PC-9 (cell line): Measurements from ENCODE around the gene PCMTD2. TPM values are rescaled to one million over a fixed set of nuclear protein-coding genes. Genes with fewer than 3 reads are reported as not detected.

Experiments
- BruUV-seq: library from RNA; stranded (reverse); fragments of 400-500 nt; replicated peaks from 2 replicates; lab custom pipeline; 2021; lab: Mats Ljungman, UMichigan
- CTCF ChIA-PET: fragments of 300-600 bp; sonication (Branson Sonifier 250); formaldehyde crosslinking; loops from one replicate; lab custom pipeline; 2022; ENCODE audit warnings: antibody characterized with exemption; lab: Charles Lee
- POLR2A ChIA-PET: fragments of 300-600 bp; sonication (Branson Sonifier 250); formaldehyde crosslinking; loops from one replicate; lab custom pipeline; 2022; ENCODE audit warnings: antibody characterized with exemption; ENCODE audit not compliant: unreplicated experiment; lab: Charles Lee
- DNase-seq, 2 experiments: peaks; one replicate each; pipeline versions ENCODE4 v3.0.0 to v3.0.0-alpha.2; 2015 to 2022; ENCODE audit warnings: mixed read lengths in 1 of 2
- H2AFZ ChIP-seq: fragments of 200-600 bp; sonication (generic); 2 replicates; pipeline ENCODE4 v1.8.1; 2017; ENCODE audit warnings: antibody characterized with exemption
- H3F3A ChIP-seq: fragments of 200-600 bp; sonication (generic); 2 replicates; pipeline ENCODE4 v1.8.1; 2017; ENCODE audit warnings: antibody characterized with exemption, mild to moderate bottlenecking, low read depth; ENCODE audit not compliant: insufficient read depth
- H3K27ac ChIP-seq: fragments of 200-600 bp; sonication (generic); 2 replicates; pipeline ENCODE4 v1.6.1; 2016; ENCODE audit warnings: mixed run types
- H3K27me3 ChIP-seq: fragments of 200-600 bp; sonication (generic); 2 replicates; pipeline ENCODE4 v1.6.1; 2016; ENCODE audit warnings: low read depth, mixed run types; ENCODE audit not compliant: insufficient read depth
- H3K36me3 ChIP-seq: fragments of 200-600 bp; sonication (generic); 2 replicates; pipeline ENCODE4 v1.6.1; 2016; ENCODE audit warnings: low read depth, mixed run types
- H3K4me1 ChIP-seq: fragments of 200-600 bp; sonication (generic); replicated peaks from 2 replicates; pipeline ENCODE4 v1.6.1; 2016; ENCODE audit warnings: mixed run types; ENCODE audit not compliant: insufficient read depth
- H3K4me2 ChIP-seq: fragments of 200-600 bp; sonication (generic); 2 replicates; pipeline ENCODE4 v1.6.1; 2017; ENCODE audit warnings: mixed run types
- H3K4me3 ChIP-seq: fragments of 200-600 bp; sonication (generic); 2 replicates; pipeline ENCODE4 v1.6.1; 2016; ENCODE audit warnings: mixed run types
- H3K79me2 ChIP-seq: fragments of 200-600 bp; sonication (generic); 2 replicates; pipeline ENCODE4 v1.6.1; 2017; ENCODE audit warnings: low read depth, mixed run types
- H3K9me2 ChIP-seq: fragments of 200-600 bp; sonication (generic); 2 replicates; pipeline ENCODE4 v1.8.1; 2017; ENCODE audit warnings: mild to moderate bottlenecking; ENCODE audit not compliant: insufficient read depth
- H3K9me3 ChIP-seq: fragments of 200-600 bp; sonication (generic); 2 replicates; pipeline ENCODE4 v1.8.1; 2016; ENCODE audit warnings: low read depth; ENCODE audit not compliant: insufficient read depth
- H4K20me1 ChIP-seq: fragments of 200-600 bp; sonication (generic); 2 replicates; pipeline ENCODE4 v1.8.1; 2017; ENCODE audit not compliant: insufficient read depth
- CTCF ChIP-seq: fragments of 200-600 bp; sonication (generic); conservative IDR thresholded peaks from 2 replicates; pipeline ENCODE4 v1.6.1; 2017; ENCODE audit warnings: mixed run types, antibody characterized with exemption, mild to moderate bottlenecking, moderate library complexity
- EZH2 ChIP-seq: fragments of 200-600 bp; sonication (generic); IDR thresholded peaks from 2 replicates; pipeline ENCODE4 v1.8.0; 2017; ENCODE audit warnings: antibody characterized with exemption, low read depth
- intact Hi-C: fragments of 100-400 bp; cut with micrococcal nuclease; formaldehyde crosslinking; loops from one replicate; pipeline ENCODE4 v1.10.0; 2022; ENCODE audit not compliant: unreplicated experiment
- total RNA-seq: library from RNA; stranded (reverse); gene quantifications from 2 replicates; pipeline ENCODE4 v1.2.3, GENCODE V29; 2021

Gene PCMTD2
- total RNA-seq, 1 experiment from 2014 or later = 86.5 TPM

- Histone ChIP-seq H3K9me2 (no peaks in the 10 kb centered on the region), H3K79me2 (no peaks in the 10 kb centered on the region), H3K4me3 (no peak overlapping the region), H3K4me2 (no peak overlapping the region), H3K4me1 (no peaks in the 10 kb centered on the region), H3K27ac (no peak overlapping the region), H3F3A (0 out of 2 replicates have a peak, but pooled peaks cover 4% of the 10 kb centered on the region), H3K9me3 (no peaks in the 10 kb centered on the region), H3K36me3 (no peaks in the 10 kb centered on the region), H4K20me1 (no peaks in the 10 kb centered on the region), H2AFZ (no peak overlapping the region), H3K27me3 (peaks cover 56% of the 10 kb centered on the region)
- TF ChIP-seq CTCF (no peak), EZH2 (no peak)
- POLR2A ChIA-PET = no interaction called here
- CTCF ChIA-PET = no interaction called here
- intact Hi-C loops = no loop called here
- no peak for DNase-seq
- BruUV-seq = no TSS peak
Measured at GRCh38 chr20:64236137-64237088, 19.1 kb upstream of the PCMTD2 start.

DNA sequence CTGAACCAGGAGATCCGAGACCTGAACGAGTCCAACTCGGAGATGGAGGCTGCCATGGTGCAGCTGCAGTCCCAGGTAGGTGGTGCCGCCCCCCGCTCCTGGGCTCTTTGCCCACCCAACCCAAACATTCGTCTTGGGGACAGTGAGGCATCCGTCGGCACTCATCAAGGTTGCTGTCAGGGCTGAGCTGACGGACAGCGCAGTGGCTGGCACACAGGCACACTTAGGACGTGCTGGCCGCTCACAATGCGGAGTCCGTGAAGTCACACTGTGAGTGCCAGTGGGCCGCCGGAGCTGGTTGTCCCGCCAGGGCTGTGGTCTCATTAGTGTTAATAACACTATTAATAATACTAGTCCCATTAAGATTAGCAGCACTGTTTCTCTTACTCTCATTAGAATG is 18.2 kb upstream of the PCMTD2 start:
- no peak overlapping the region for H3K4me2 ChIP-seq
- no peak for TF ChIP-seq CTCF
- no peak for TF ChIP-seq EZH2
- DNase-seq = no peak
- H3K4me3 ChIP-seq = no peak overlapping the region
- H3K27me3 ChIP-seq = peaks cover 55% of the 10 kb centered on the region
- H4K20me1 ChIP-seq = no peaks in the 10 kb centered on the region
- BruUV-seq = no TSS peak
- no peak overlapping the region for H2AFZ ChIP-seq
- no peaks in the 10 kb centered on the region for H3K4me1 ChIP-seq
- no peak overlapping the region for H3K27ac ChIP-seq
- no peaks in the 10 kb centered on the region for H3K9me3 ChIP-seq
- H3K36me3 ChIP-seq = no peaks in the 10 kb centered on the region
- intact Hi-C loops = no loop called here
- POLR2A ChIA-PET = no interaction called here
- H3K9me2 ChIP-seq = no peaks in the 10 kb centered on the region
- H3K79me2 ChIP-seq = no peaks in the 10 kb centered on the region
- 0 out of 2 replicates have a peak, but pooled peaks cover 4% of the 10 kb centered on the region for H3F3A ChIP-seq
- CTCF ChIA-PET = no interaction called here

DNA sequence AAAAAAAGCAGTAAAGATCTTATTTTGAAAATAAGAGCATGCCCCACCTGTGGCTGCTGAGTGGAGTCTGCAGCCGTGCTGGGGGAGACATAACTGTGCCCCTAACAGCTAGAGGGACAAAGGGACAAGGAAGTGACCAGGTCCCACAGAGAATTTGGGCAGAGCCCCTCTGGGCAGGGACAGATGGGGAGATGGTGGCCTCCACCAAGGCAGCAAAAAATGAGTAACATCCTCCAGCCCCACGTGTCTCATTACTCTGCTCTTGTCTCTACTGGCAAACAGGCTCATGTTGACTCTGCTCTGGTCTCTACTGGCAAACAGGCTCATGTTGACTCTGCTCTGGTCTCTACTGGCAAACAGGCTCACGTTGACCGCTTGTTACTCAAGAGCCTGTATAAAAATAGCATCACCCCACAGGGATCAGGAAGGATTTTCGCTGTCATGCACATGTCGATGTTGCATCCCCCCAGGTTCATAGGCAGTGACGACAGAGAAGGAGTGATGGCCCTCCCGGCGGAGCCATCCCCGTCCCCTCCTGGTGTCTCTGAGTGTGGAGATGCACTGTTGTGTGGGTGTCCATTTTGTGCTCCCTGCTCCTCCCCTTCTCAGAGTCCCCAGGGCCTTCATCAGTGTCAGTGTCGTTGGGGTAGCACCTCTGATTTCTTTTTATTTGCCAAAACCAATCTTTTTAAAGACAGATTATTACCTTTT is 17.3 kb upstream of the PCMTD2 start:
- H3K4me2 ChIP-seq = no peak overlapping the region
- BruUV-seq = no TSS peak
- no peak overlapping the region for H3K27ac ChIP-seq
- 0 out of 2 replicates have a peak, but pooled peaks cover 4% of the 10 kb centered on the region for H3F3A ChIP-seq
- H3K9me3 ChIP-seq = no peaks in the 10 kb centered on the region
- H3K27me3 ChIP-seq = peaks cover 63% of the 10 kb centered on the region
- CTCF ChIA-PET = interaction anchor here (0.5 kb wide), 1 partner anchor 447 kb away, joined by 14 read pairs; no protein-coding TSS in a partner anchor
- POLR2A ChIA-PET = no interaction called here
- no peaks in the 10 kb centered on the region for H3K79me2 ChIP-seq
- H3K4me3 ChIP-seq = no peak overlapping the region
- H3K4me1 ChIP-seq = no peaks in the 10 kb centered on the region
- DNase-seq = no peak
- no peaks in the 10 kb centered on the region for H3K36me3 ChIP-seq
- H4K20me1 ChIP-seq = no peaks in the 10 kb centered on the region
- no peaks in the 10 kb centered on the region for H3K9me2 ChIP-seq
- TF ChIP-seq CTCF (no peak), EZH2 (no peak)
- intact Hi-C loops = no loop called here
- no peak overlapping the region for H2AFZ ChIP-seq
